GM12878 (cell line): ENCODE results near the gene XPO1. TPM values are rescaled to one million over a fixed set of nuclear protein-coding genes. Genes with fewer than 3 reads are reported as not detected.

ENCODE experiments used
- BHLHE40 ChIP-seq, 2 experiments: fragments of 450-650 bp in 1 of 2; IDR thresholded peaks; 2 replicates each; pipeline ENCODE4 v1.6.1; 2011 to 2017; ENCODE audit warnings: low read depth in 2 of 2, borderline replicate concordance in 1 of 2, improper control_type of control experiment in 1 of 2, low read length in 1 of 2, mild to moderate bottlenecking in 1 of 2
- FOS ChIP-seq: IDR thresholded peaks from 3 replicates; pipeline ENCODE4 v1.6.1; 2011; ENCODE audit warnings: borderline replicate concordance; ENCODE audit not compliant: insufficient read length; ENCODE audit errors: extremely low read depth
- NFYB ChIP-seq: IDR thresholded peaks from 2 replicates; pipeline ENCODE4 v1.6.1; 2011; ENCODE audit warnings: low read depth, mild to moderate bottlenecking, low read length, improper control_type of control experiment, moderate library complexity; ENCODE audit not compliant: insufficient read depth
- POLR2AphosphoS5 ChIP-seq: IDR thresholded peaks from 2 replicates; pipeline ENCODE4 v1.6.1; 2011; ENCODE audit warnings: mild to moderate bottlenecking, low read length, inconsistent platforms
- POU2F2 ChIP-seq: IDR thresholded peaks from 3 replicates; pipeline ENCODE4 v1.6.1; 2011; ENCODE audit warnings: low read depth, mild to moderate bottlenecking, low read length, borderline replicate concordance
- RAD21 ChIP-seq: IDR thresholded peaks from 2 replicates; pipeline ENCODE4 v1.6.1; 2011; ENCODE audit warnings: mild to moderate bottlenecking, low read depth, low read length, moderate library complexity; ENCODE audit not compliant: insufficient read depth
- STAT3 ChIP-seq: IDR thresholded peaks from 2 replicates; pipeline ENCODE4 v1.6.1; 2011; ENCODE audit warnings: low read depth, low read length, improper control_type of control experiment
- TAF1 ChIP-seq: IDR thresholded peaks from 2 replicates; pipeline ENCODE4 v1.6.1; 2011; ENCODE audit warnings: mild to moderate bottlenecking, low read depth, low read length, borderline replicate concordance
- ZNF217 ChIP-seq: fragments of 450-650 bp; IDR thresholded peaks from 2 replicates; pipeline ENCODE4 v1.6.1; 2017; ENCODE audit warnings: antibody characterized with exemption, mild to moderate bottlenecking
- polyA plus RNA-seq, 11 experiments: library from polyadenylated mRNA; depleted of rRNA in 4 of 11; unstranded in 6 of 11; stranded (reverse) in 5 of 11; fragments of >200 nt; fragmentation: Nextera tagmentation in 4 of 11; fragmentation: Illumina TruSeq in 1 of 11; extraction: Ambion mirVana in 4 of 11; extraction: Trizol in 1 of 11; gene quantifications; 1 replicate in 1 of 11; 2 replicates in 10 of 11; pipeline versions ENCODE4 v1.2.1 to v1.2.3, GENCODE V29; 2011 to 2016; ENCODE audit warnings: inconsistent platforms in 2 of 11, missing spikeins in 2 of 11, low read depth in 1 of 11
- total RNA-seq, 4 experiments: library from RNA; depleted of rRNA in 3 of 4; stranded (reverse); fragments of >200 nt in 3 of 4; fragmentation: Illumina TruSeq in 1 of 4; extraction: Trizol in 1 of 4; gene quantifications; 2 replicates each; pipeline versions ENCODE4 v1.2.1 to v1.2.3, GENCODE V29; 2013 to 2021
- TF ChIP-seq, protein P1 (sequence below), 3 experiments: IDR thresholded peaks in 2 of 3; conservative IDR thresholded peaks in 1 of 3; 2 replicates each; pipeline ENCODE4 v1.5.1; 2011; ENCODE audit warnings: low read depth in 3 of 3, low read length in 3 of 3, mild to moderate bottlenecking in 3 of 3, control low read depth in 2 of 3, moderate library complexity in 2 of 3, inconsistent platforms in 1 of 3, mixed read lengths in 1 of 3; ENCODE audit not compliant: control insufficient read depth in 2 of 3, insufficient read depth in 1 of 3; ENCODE audit errors: extremely low read depth in 1 of 3
- TF ChIP-seq, protein P2 (sequence below): IDR thresholded peaks from 2 replicates; pipeline ENCODE4 v1.6.1; 2011; ENCODE audit warnings: borderline replicate concordance, low read depth, mild to moderate bottlenecking, moderate library complexity, low read length; ENCODE audit not compliant: insufficient read depth, poor library complexity, severe bottlenecking
- TF ChIP-seq, protein P3 (sequence below): IDR thresholded peaks from 2 replicates; pipeline ENCODE4 v1.6.1; 2012; ENCODE audit warnings: low read depth, low read length, improper control_type of control experiment
- TF ChIP-seq, protein P4 (sequence below): fragments of 450-650 bp; formaldehyde crosslinking; IDR thresholded peaks from 2 replicates; pipeline ENCODE4 v1.4.0; 2020; ENCODE audit warnings: mild to moderate bottlenecking, moderate library complexity
- TF ChIP-seq, protein P5 (sequence below): fragments of 450-650 bp; IDR thresholded peaks from 2 replicates; pipeline ENCODE4 v1.6.1; 2017; ENCODE audit warnings: mild to moderate bottlenecking, low read depth, inconsistent platforms; ENCODE audit not compliant: poor library complexity, severe bottlenecking
- TF ChIP-seq, protein P6 (sequence below): fragments of 450-650 bp; IDR thresholded peaks from 2 replicates; pipeline ENCODE4 v1.6.1; 2016; ENCODE audit warnings: mild to moderate bottlenecking

The XPO1 gene
- total and polyA plus RNA-seq, 10 of the 15 experiments (the other 5 are each of a cell fraction or from before 2014, with no cell fraction given), result 57.3 to 216 (median 153) TPM

DNA sequence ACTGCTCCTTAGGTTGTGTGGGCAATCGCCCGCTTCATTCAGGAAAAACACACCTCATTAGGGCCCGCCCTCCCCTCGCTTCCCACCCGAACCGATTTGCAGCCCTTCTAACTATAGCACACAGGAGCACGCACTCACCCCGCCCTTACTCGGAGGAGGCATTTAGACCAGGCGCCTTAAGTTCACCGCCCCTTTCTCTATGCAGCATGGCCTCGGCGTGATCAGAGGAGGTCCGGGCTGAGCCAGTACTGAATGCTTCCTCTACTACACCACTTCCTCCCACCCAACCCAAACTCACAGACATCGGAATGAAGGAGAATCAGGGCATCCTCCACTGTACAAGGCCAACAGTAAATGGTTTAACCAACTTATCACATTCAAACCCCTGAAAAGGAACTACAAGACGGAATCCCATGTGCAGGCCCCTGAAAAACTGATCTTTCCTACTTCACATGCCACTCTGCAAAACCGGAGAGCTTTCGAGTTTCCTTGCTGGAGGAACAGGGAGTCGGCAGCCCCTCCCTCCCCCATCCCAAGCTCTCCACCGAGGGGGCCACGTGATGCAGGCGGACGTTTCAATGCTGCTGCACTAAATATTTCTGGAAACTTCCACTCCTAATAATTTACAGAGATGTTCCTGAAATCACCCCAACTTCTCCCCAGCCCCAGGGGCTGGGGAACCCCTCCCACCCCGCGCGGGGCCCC lies 1.4 kb downstream of the XPO1 start (continued):
- TF ChIP-seq, protein P1, sequence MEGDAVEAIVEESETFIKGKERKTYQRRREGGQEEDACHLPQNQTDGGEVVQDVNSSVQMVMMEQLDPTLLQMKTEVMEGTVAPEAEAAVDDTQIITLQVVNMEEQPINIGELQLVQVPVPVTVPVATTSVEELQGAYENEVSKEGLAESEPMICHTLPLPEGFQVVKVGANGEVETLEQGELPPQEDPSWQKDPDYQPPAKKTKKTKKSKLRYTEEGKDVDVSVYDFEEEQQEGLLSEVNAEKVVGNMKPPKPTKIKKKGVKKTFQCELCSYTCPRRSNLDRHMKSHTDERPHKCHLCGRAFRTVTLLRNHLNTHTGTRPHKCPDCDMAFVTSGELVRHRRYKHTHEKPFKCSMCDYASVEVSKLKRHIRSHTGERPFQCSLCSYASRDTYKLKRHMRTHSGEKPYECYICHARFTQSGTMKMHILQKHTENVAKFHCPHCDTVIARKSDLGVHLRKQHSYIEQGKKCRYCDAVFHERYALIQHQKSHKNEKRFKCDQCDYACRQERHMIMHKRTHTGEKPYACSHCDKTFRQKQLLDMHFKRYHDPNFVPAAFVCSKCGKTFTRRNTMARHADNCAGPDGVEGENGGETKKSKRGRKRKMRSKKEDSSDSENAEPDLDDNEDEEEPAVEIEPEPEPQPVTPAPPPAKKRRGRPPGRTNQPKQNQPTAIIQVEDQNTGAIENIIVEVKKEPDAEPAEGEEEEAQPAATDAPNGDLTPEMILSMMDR (IDR thresholded peaks at IDR 0.05 in 2 of 3, conservative IDR thresholded peaks at IDR 0.05 in 1 of 3; ENCODE audit: control insufficient read depth in 2 of 3, extremely low read depth in 1 of 3, insufficient read depth in 1 of 3, low read depth in 3 of 3, low read length in 3 of 3), result no peak
- TF ChIP-seq TAF1 (peak; percentile 95), BHLHE40 (IDR thresholded peaks at IDR 0.05; ENCODE audit: borderline replicate concordance in 1 of 2, low read depth in 2 of 2, low read length in 1 of 2) (peak in 1 of 2 experiments; percentile 37; a peak in 1 of 4 replicates), POLR2AphosphoS5 (peak; percentile 97), RAD21 (0 out of 2 replicates have a peak, but pooled peaks have one; percentile 3), NFYB (no peak), STAT3 (no peak), FOS (no peak), POU2F2 (peak; percentile 90), ZNF217 (no peak)
- TF ChIP-seq, protein P2, sequence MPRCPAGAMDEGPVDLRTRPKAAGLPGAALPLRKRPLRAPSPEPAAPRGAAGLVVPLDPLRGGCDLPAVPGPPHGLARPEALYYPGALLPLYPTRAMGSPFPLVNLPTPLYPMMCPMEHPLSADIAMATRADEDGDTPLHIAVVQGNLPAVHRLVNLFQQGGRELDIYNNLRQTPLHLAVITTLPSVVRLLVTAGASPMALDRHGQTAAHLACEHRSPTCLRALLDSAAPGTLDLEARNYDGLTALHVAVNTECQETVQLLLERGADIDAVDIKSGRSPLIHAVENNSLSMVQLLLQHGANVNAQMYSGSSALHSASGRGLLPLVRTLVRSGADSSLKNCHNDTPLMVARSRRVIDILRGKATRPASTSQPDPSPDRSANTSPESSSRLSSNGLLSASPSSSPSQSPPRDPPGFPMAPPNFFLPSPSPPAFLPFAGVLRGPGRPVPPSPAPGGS, result no peak
- TF ChIP-seq, protein P3, sequence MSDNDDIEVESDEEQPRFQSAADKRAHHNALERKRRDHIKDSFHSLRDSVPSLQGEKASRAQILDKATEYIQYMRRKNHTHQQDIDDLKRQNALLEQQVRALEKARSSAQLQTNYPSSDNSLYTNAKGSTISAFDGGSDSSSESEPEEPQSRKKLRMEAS, result peak; percentile 90
- TF ChIP-seq, protein P4, sequence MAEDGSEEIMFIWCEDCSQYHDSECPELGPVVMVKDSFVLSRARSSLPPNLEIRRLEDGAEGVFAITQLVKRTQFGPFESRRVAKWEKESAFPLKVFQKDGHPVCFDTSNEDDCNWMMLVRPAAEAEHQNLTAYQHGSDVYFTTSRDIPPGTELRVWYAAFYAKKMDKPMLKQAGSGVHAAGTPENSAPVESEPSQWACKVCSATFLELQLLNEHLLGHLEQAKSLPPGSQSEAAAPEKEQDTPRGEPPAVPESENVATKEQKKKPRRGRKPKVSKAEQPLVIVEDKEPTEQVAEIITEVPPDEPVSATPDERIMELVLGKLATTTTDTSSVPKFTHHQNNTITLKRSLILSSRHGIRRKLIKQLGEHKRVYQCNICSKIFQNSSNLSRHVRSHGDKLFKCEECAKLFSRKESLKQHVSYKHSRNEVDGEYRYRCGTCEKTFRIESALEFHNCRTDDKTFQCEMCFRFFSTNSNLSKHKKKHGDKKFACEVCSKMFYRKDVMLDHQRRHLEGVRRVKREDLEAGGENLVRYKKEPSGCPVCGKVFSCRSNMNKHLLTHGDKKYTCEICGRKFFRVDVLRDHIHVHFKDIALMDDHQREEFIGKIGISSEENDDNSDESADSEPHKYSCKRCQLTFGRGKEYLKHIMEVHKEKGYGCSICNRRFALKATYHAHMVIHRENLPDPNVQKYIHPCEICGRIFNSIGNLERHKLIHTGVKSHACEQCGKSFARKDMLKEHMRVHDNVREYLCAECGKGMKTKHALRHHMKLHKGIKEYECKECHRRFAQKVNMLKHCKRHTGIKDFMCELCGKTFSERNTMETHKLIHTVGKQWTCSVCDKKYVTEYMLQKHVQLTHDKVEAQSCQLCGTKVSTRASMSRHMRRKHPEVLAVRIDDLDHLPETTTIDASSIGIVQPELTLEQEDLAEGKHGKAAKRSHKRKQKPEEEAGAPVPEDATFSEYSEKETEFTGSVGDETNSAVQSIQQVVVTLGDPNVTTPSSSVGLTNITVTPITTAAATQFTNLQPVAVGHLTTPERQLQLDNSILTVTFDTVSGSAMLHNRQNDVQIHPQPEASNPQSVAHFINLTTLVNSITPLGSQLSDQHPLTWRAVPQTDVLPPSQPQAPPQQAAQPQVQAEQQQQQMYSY (CRISPR knock-in tag), result no peak
- TF ChIP-seq, protein P5, sequence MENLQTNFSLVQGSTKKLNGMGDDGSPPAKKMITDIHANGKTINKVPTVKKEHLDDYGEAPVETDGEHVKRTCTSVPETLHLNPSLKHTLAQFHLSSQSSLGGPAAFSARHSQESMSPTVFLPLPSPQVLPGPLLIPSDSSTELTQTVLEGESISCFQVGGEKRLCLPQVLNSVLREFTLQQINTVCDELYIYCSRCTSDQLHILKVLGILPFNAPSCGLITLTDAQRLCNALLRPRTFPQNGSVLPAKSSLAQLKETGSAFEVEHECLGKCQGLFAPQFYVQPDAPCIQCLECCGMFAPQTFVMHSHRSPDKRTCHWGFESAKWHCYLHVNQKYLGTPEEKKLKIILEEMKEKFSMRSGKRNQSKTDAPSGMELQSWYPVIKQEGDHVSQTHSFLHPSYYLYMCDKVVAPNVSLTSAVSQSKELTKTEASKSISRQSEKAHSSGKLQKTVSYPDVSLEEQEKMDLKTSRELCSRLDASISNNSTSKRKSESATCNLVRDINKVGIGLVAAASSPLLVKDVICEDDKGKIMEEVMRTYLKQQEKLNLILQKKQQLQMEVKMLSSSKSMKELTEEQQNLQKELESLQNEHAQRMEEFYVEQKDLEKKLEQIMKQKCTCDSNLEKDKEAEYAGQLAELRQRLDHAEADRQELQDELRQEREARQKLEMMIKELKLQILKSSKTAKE, result no peak
- TF ChIP-seq, protein P6, sequence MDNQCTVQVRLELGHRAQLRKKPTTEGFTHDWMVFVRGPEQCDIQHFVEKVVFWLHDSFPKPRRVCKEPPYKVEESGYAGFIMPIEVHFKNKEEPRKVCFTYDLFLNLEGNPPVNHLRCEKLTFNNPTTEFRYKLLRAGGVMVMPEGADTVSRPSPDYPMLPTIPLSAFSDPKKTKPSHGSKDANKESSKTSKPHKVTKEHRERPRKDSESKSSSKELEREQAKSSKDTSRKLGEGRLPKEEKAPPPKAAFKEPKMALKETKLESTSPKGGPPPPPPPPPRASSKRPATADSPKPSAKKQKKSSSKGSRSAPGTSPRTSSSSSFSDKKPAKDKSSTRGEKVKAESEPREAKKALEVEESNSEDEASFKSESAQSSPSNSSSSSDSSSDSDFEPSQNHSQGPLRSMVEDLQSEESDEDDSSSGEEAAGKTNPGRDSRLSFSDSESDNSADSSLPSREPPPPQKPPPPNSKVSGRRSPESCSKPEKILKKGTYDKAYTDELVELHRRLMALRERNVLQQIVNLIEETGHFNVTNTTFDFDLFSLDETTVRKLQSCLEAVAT, result peak; percentile 74
